GF-D8 (cell line): Measurements from ENCODE around the gene CTSA.
"Not testable (repeated sequence)": the region's sequence is repeated elsewhere in the genome, so short reads cannot be mapped to it uniquely, and the experiment has no call there.

Experiments used
- DNase-seq: peaks from one replicate; lab custom pipeline; 2025; lab: John Stamatoyannopoulos, UW

The CTSA gene

GRCh38 chr20:45866454-45866853 lies 24.7 kb upstream of the CTSA start:
- DNase-seq = no peak

- no peak for DNase-seq
These were observed 23.9 kb upstream of the CTSA start for GRCh38 chr20:45867136-45867818.

GRCh38 chr20:45867819-45868176 lies 23.3 kb upstream of the CTSA start:
- DNase-seq = no peak

GRCh38 chr20:45872626-45873025 lies 18.5 kb upstream of the CTSA start:
- DNase-seq = no peak

- no peak for DNase-seq
These were observed 17.6 kb upstream of the CTSA start for GRCh38 chr20:45873409-45874103.

- not testable (repeated sequence) for DNase-seq
These were observed 17.0 kb upstream of the CTSA start for GRCh38 chr20:45874104-45874481.

GRCh38 chr20:45874576-45874975 lies 16.6 kb upstream of the CTSA start:
- DNase-seq = no peak

- DNase-seq = no peak
These were observed 12.9 kb upstream of the CTSA start for GRCh38 chr20:45878076-45878761.

GRCh38 chr20:45880988-45881788 lies 9.9 kb upstream of the CTSA start, which contains the start of gene ZSWIM1:
ZSWIM1 (plus strand) TSS chr20:45881227; CDS start chr20:45882593, 1,366 bp downstream.
- peak; percentile 92 for DNase-seq

- no peak for DNase-seq
These were observed 8.6 kb upstream of the CTSA start for GRCh38 chr20:45882469-45883099.

- no peak for DNase-seq
These were observed 8.1 kb upstream of the CTSA start for GRCh38 chr20:45883100-45883469.

GRCh38 chr20:45886590-45887345 lies 4.4 kb upstream of the CTSA start:
- DNase-seq = no peak

- no peak for DNase-seq
These were observed 3.8 kb upstream of the CTSA start, which contains the start of gene SPATA25 for GRCh38 chr20:45887346-45887715. SPATA25 (minus strand) TSS chr20:45887622; CDS start chr20:45887590, 32 bp downstream.

GRCh38 chr20:45888681-45889080 lies 2.5 kb upstream of the CTSA start:
- no peak for DNase-seq

GRCh38 chr20:45890077-45890984 lies 804 bp upstream of the CTSA start:
- DNase-seq = peak; percentile 67

- DNase-seq = peak; percentile 52
These were observed 1.1 kb downstream of the CTSA start for GRCh38 chr20:45892049-45892825.

GRCh38 chr20:45892828-45893500 lies 1.8 kb downstream of the CTSA start:
- peak; percentile 38 for DNase-seq

GRCh38 chr20:45893831-45894230 lies 2.7 kb downstream of the CTSA start:
- no peak for DNase-seq

GRCh38 chr20:45894797-45895196 lies 3.7 kb downstream of the CTSA start:
- DNase-seq = no peak
